ENCODE measurements around the gene CLEC2L.

Gene CLEC2L

DNA sequence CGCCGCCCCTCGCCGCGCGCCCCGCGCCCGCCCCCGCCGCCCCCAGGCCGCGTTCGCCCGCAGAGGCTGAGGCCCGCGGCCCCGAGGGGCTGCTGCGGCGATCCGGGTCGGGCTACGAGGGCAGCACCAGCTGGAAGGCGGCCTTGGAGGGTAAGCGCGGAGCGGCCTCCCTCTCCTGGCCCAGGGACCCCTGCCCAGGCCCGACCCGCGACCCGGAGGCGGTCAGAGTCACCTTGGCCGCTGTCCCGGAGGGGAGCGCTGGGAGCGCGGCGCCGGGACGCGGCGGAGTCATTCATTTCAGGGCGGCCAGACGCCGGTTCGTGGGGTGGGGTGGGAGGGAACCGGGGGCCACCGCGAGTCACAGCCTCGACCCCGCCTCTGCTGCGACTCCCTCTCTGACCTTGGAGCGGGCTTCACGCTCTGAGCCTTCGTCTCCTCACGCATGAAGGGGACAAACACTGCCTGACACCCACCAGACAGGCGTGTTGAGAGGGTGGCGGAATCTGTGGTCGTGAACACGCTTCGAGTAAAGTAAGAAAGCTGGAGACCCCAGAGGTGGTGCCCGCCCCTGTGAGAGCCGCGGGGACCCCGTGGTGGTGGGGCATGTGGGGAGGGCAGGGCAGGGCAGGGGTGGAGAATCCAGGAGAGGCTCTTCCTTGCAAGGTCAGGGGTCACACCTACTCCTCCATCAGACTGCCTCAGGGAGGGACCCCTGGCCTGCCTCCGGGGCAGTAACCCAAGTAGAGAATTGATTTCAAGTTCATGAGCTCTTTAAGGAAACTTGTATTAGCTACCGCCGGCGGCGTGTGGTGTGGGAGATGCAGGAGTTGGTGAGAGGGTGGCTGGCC is 707 bp downstream of the CLEC2L start:
- ChIA-PET POLR2A (no interaction called here), CTCF (interaction anchor here (0.5 kb wide), 1 partner anchor 100 kb away, joined by 4 read pairs; no protein-coding TSS in a partner anchor)
- DNase-seq (ENCODE audit: extremely low spot score) = no peak
- TF ChIP-seq ARNT (IDR thresholded peaks at IDR 0.05) (no peak), SP1 (IDR thresholded peaks at IDR 0.05) (no peak), PKNOX1 (IDR thresholded peaks at IDR 0.05) (no peak), TARDBP (IDR thresholded peaks at IDR 0.05) (no peak), FOXA1 (IDR thresholded peaks at IDR 0.05) (no peak), FOXK2 (IDR thresholded peaks at IDR 0.05) (no peak), SUZ12 (IDR thresholded peaks at IDR 0.05) (no peak), BHLHE40 (IDR thresholded peaks at IDR 0.05; ENCODE audit: borderline replicate concordance) (no peak)

- CTCF ChIA-PET = interaction anchor here (0.9 kb wide), 1 partner anchor 77 kb away, joined by 3 read pairs; no protein-coding TSS in a partner anchor
- no peak for TF ChIP-seq NFRKB (IDR thresholded peaks at IDR 0.05)
- POLR2A ChIA-PET = interaction anchor here (1.3 kb wide), 1 partner anchor 42 kb away, joined by 5 read pairs; the partner anchor contains the start of gene KLRG2
- no peak for DNase-seq (ENCODE audit: extremely low spot score)
These were observed 1.8 kb downstream of the CLEC2L start for GRCh38 chr7:139525239-139525638.

GRCh38 chr7:139525750-139526149 is 2.3 kb downstream of the CLEC2L start:
- POLR2A ChIA-PET = interaction anchor here (1.3 kb wide), 1 partner anchor 42 kb away, joined by 5 read pairs; the partner anchor contains the start of gene KLRG2
- TF ChIP-seq LEF1 (IDR thresholded peaks at IDR 0.05; ENCODE audit: borderline replicate concordance) = no peak
- TF ChIP-seq BHLHE40 (IDR thresholded peaks at IDR 0.05; ENCODE audit: borderline replicate concordance) = no peak
- no peak for TF ChIP-seq NFRKB (IDR thresholded peaks at IDR 0.05)
- no peak for TF ChIP-seq CTBP1 (IDR thresholded peaks at IDR 0.05; ENCODE audit: borderline replicate concordance)
- no peak for TF ChIP-seq FOXK2 (IDR thresholded peaks at IDR 0.05)
- TF ChIP-seq SUZ12 (IDR thresholded peaks at IDR 0.05) = no peak
- no peak for TF ChIP-seq PKNOX1 (IDR thresholded peaks at IDR 0.05)
- TF ChIP-seq HDGF (IDR thresholded peaks at IDR 0.05; ENCODE audit: borderline replicate concordance) = no peak
- TF ChIP-seq L3MBTL2 (conservative IDR thresholded peaks at IDR 0.05) = no peak
- no peak for TF ChIP-seq TARDBP (IDR thresholded peaks at IDR 0.05)
- TF ChIP-seq ZNF384 (IDR thresholded peaks at IDR 0.05) = no peak
- no peak for TF ChIP-seq SP1 (IDR thresholded peaks at IDR 0.05)
- no peak for TF ChIP-seq FOXM1 (IDR thresholded peaks at IDR 0.05; ENCODE audit: borderline replicate concordance)
- no peak for TF ChIP-seq FOXA1 (IDR thresholded peaks at IDR 0.05)
- no peak for TF ChIP-seq ELF4 (IDR thresholded peaks at IDR 0.05)
- TF ChIP-seq ARNT (IDR thresholded peaks at IDR 0.05) = no peak
- CTCF ChIA-PET = interaction anchor here (0.9 kb wide), 1 partner anchor 76 kb away, joined by 3 read pairs; no protein-coding TSS in a partner anchor
- no peak for DNase-seq (ENCODE audit: extremely low spot score)

- POLR2A ChIA-PET = no interaction called here
- no peak for DNase-seq (ENCODE audit: extremely low spot score)
- TF ChIP-seq ARNT (IDR thresholded peaks at IDR 0.05) (no peak), NFRKB (IDR thresholded peaks at IDR 0.05) (no peak), FOXA1 (IDR thresholded peaks at IDR 0.05) (no peak), ZNF384 (IDR thresholded peaks at IDR 0.05) (no peak)
- CTCF ChIA-PET = no interaction called here
These were observed 3.4 kb downstream of the CLEC2L start for GRCh38 chr7:139526578-139527544.

- no peak for DNase-seq (ENCODE audit: extremely low spot score)
- TF ChIP-seq ZNF384 (IDR thresholded peaks at IDR 0.05) = no peak
- TF ChIP-seq PKNOX1 (IDR thresholded peaks at IDR 0.05) = no peak
- no peak for TF ChIP-seq FOXM1 (IDR thresholded peaks at IDR 0.05; ENCODE audit: borderline replicate concordance)
- no peak for TF ChIP-seq FOXA1 (IDR thresholded peaks at IDR 0.05)
- TF ChIP-seq CTBP1 (IDR thresholded peaks at IDR 0.05; ENCODE audit: borderline replicate concordance) = no peak
- TF ChIP-seq BHLHE40 (IDR thresholded peaks at IDR 0.05; ENCODE audit: borderline replicate concordance) = no peak
- no peak for TF ChIP-seq TARDBP (IDR thresholded peaks at IDR 0.05)
- TF ChIP-seq ELF4 (IDR thresholded peaks at IDR 0.05) = no peak
- TF ChIP-seq SUZ12 (IDR thresholded peaks at IDR 0.05) = no peak
- no peak for TF ChIP-seq L3MBTL2 (conservative IDR thresholded peaks at IDR 0.05)
- TF ChIP-seq SP1 (IDR thresholded peaks at IDR 0.05) = no peak
- no peak for TF ChIP-seq NFRKB (IDR thresholded peaks at IDR 0.05)
- POLR2A ChIA-PET = no interaction called here
- CTCF ChIA-PET = no interaction called here
These were observed 7.6 kb downstream of the CLEC2L start for GRCh38 chr7:139531094-139531493.

DNA sequence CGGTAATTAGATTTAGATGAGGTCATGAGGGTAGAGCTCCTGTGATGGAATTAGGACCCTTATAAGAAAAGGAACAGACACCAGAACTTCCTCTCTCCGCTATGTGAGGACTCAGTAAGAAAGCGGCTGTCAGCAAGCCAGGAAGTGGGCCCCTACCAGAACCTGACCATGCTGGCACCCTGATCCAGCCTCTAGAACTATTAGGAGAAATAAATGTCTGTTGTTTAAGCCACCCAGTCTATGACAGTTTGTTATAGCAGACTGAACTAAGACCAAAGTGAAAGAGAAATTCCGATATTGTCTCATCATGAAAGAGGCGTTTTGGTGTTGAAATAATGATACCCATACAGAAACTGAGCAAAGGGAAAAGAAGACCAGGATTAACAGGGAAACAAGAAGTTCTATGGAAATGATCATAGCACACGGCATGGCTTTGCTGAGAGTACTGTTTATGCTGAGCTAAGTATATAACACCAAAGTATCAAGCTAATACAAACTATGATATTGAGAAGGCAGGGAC is 9.2 kb downstream of the CLEC2L start:
- POLR2A ChIA-PET = no interaction called here
- no peak for DNase-seq (ENCODE audit: extremely low spot score)
- CTCF ChIA-PET = no interaction called here
- TF ChIP-seq FOXA1 (IDR thresholded peaks at IDR 0.05) (no peak), FOXK2 (IDR thresholded peaks at IDR 0.05) (no peak), FOXM1 (IDR thresholded peaks at IDR 0.05; ENCODE audit: borderline replicate concordance) (no peak), TARDBP (IDR thresholded peaks at IDR 0.05) (no peak), ARNT (IDR thresholded peaks at IDR 0.05) (no peak), ZNF384 (IDR thresholded peaks at IDR 0.05) (no peak), HDGF (IDR thresholded peaks at IDR 0.05; ENCODE audit: borderline replicate concordance) (no peak), NFRKB (IDR thresholded peaks at IDR 0.05) (no peak), BHLHE40 (IDR thresholded peaks at IDR 0.05; ENCODE audit: borderline replicate concordance) (no peak), LEF1 (IDR thresholded peaks at IDR 0.05; ENCODE audit: borderline replicate concordance) (no peak), L3MBTL2 (conservative IDR thresholded peaks at IDR 0.05) (no peak), CTBP1 (IDR thresholded peaks at IDR 0.05; ENCODE audit: borderline replicate concordance) (no peak), SP1 (IDR thresholded peaks at IDR 0.05) (no peak), PKNOX1 (IDR thresholded peaks at IDR 0.05) (no peak), ELF4 (IDR thresholded peaks at IDR 0.05) (no peak), SUZ12 (IDR thresholded peaks at IDR 0.05) (no peak)
